NCI-H2029 (cell line): ENCODE data around the gene HENMT1.
"Not testable (repeated sequence)": the region's sequence is repeated elsewhere in the genome, so short reads cannot be mapped to it uniquely, and the experiment has no call there.

ENCODE experiments used
- DNase-seq: peaks from one replicate; lab custom pipeline; 2025; lab: John Stamatoyannopoulos, UW

The HENMT1 gene

GRCh38 chr1:108661030-108661609 is at the start of gene HENMT1:
Gene HENMT1, minus strand, starts transcription at chr1:108661093. Its CDS starts 1,209 bp downstream, at chr1:108659884.
- DNase-seq, result peak; percentile 40

- DNase-seq, result no peak
Measured at GRCh38 chr1:108708691-108709660, 48.1 kb upstream of the HENMT1 start.

GRCh38 chr1:108706643-108707042 is 45.8 kb upstream of the HENMT1 start:
- DNase-seq, result no peak

DNA sequence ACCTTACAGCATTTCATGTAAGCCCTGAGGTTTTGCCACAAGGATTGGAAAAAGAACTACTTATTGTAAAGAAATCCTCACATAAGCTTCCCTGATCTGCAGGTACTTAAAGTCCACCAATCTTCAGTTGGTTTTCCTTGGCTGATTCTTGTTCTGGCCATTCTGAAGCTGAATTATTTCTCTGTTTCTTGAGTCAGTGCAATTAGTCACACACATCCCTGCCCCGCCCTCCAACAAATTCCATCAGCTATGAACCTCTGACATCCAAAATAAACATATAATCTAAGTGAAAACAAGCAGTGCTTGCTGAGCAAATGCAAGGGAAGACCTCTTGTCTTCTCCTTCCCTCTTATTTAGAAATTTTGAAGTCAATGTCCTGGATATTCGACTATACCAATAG is 43.6 kb upstream of the HENMT1 start:
- no peak for DNase-seq

GRCh38 chr1:108703939-108704338 is 43.0 kb upstream of the HENMT1 start:
- no peak for DNase-seq

DNA sequence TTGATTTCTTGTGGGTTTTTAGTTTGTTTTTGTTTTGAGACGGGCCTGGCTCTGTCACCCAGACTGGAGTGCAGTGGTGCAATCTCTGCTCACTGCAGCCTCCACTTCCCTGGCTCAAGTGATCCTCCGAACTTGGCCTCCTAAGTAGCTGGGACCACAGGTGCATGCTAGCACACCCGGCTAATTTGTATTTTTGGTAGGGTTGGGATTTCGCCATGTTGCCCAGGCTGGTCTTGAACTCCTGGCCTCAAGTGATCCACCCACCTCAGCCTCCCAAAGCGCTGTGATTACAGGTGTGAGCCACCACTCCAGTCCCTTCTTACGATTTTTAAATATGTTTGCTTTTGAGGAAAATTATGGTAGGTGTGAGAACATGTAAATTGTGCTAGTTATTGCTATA is 41.2 kb upstream of the HENMT1 start:
- not testable (repeated sequence) for DNase-seq

- no peak for DNase-seq
Measured at GRCh38 chr1:108701176-108701849, 40.4 kb upstream of the HENMT1 start.

DNA sequence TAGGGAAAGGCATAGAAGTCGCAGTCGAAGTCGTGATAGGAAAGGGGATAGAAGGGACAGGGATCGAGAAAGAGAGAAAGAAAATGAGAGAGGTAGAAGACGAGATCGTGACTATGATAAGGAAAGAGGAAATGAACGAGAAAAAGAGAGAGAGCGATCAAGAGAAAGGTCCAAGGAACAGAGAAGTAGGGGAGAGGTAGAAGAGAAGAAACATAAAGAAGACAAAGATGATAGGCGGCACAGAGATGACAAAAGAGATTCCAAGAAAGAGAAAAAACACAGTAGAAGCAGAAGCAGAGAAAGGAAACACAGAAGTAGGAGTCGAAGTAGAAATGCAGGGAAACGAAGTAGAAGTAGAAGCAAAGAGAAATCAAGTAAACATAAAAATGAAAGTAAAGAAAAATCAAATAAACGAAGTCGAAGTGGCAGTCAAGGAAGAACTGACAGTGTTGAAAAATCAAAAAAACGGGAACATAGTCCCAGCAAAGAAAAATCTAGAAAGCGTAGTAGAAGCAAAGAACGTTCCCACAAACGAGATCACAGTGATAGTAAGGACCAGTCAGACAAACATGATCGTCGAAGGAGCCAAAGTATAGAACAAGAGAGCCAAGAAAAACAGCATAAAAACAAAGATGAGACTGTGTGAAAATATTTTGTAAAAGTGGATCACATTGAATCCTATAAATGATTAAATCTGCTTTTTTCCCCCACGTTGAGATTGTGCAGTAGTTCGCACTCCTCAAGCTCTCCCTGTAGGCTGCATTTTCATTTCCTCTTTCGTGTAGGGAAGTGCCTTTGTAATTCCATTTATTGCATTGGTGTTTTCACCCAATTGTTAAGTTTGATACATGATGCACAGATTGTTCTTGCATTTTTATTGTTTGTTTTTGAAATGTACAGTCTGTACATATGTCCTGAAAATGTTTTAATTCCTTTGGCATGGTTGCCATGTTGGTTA is 38.8 kb upstream of the HENMT1 start:
- DNase-seq, result no peak

DNA sequence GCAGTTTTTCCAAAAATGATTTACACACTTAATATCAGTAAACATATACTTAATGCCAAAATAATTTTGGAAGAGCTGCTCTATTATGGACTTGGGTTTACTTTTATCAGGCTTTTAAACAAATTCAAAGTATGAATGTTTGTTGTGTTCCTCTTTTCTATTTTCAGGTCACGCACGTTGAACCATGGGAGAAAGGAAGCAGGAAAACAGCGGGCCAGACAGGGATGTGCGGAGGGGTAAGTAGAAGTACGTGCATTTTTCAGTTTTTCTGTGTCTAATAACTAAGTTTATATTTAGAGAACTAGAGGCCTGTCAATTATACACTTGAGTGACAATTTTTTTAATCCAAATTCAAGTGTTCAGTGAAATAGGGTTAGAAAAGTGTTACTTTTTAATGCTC is 34.6 kb upstream of the HENMT1 start:
- no peak for DNase-seq

DNA sequence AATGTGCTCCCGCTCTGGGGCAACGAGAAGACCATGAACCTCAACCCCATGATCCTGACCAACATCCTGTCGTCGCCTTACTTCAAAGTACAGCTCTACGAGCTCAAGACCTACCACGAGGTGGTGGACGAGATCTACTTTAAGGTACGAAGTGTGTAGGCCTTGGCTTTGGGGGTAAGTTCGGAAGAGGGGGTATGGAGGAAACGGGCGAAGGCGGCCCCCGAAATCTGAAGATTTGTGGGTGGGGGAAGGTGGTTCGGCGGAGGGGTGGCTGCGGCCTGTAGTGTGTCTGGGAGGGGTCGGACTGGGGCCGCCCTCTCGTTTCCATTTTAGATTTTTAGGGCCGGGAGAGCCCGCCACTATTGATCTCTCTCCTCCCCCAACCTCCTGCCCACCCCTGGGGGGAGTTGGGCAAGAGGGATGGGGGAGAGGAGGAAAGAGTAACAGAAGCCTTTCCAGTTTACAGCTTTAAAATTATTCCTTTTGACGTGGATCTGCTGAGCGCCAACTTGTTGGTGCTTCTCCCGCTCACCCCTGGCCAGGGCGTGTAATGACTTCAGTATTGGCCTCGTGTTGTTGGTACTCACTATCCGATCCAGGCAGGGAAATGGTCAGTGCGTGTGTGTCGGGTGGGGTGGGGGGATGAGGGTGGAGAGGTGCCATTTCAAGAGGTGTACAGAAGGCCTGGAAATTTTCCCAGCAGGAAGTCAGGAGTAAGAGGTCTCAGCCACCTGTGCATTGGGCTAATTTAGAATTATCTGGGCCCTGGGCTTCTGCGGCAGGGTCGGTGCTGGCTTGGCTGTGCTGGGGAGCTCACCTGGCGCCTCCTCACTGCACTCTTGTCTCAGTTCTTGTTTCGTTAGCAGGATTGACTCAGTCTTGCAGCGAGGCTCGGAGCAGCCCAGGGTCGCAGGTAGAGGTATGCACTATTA is 32.1 kb upstream of the HENMT1 start:
- DNase-seq, result peak; percentile 49

GRCh38 chr1:108691942-108692723 is 31.2 kb upstream of the HENMT1 start, which contains the start of gene PRPF38B:
Gene PRPF38B, plus strand, starts transcription at chr1:108692310. Its CDS starts 282 bp downstream, at chr1:108692592.
- peak; percentile 83 for DNase-seq

- DNase-seq, result no peak
Measured at GRCh38 chr1:108691128-108691941, 30.4 kb upstream of the HENMT1 start.

DNA sequence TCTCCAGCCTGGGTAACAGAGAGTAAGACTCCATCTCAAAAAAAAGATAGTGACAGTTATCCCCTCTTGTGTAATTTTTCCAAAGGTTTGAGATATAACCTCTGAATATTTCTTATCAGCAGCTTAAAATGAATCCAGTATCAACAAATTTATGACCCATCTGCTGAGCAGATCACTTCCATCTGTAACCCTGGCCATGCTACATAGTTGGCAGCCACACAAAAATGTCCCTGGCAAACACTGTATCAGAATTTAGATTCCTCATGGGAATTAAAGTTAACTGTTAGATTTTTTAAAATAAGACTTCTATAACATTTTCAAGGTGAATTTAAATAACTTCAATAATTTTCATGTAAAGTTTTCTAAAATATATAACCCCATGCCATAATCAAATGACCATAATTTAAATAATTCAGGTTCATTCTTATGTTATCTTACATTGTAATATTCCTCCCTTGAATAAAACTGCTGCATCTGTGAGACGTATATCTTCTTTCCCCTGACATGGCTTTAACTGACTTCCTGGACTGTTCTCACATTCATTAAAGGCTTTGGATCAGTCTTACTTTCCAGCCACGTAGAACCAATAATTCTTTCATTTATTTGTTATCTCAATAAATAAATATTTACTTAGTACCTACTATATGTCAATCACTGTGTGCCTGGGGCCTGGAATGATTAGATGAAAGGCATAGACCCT is 25.9 kb upstream of the HENMT1 start:
- DNase-seq, result no peak

DNA sequence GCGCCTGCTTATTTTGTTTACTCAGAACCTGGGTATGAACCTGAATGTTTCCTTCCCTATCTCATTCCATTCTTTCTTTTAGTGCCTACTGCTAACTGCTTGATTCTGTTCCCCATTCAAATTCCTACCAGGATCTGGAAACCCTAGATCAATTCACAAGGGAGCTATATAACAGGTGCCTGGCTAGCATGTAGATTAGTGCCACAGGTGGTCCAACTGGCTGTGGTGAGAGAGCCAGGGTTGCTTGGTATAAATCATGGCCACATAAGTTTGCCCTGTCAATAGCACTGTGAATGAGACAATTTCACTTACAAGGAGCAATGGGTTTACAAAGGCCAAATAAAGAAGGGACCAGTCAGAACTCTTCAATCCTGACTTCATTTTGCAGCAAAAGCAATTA is 24.6 kb upstream of the HENMT1 start:
- DNase-seq, result no peak

GRCh38 chr1:108681701-108682100 is 20.8 kb upstream of the HENMT1 start:
- DNase-seq, result not testable (repeated sequence)

GRCh38 chr1:108679586-108680213 is 18.8 kb upstream of the HENMT1 start:
- no peak for DNase-seq

DNA sequence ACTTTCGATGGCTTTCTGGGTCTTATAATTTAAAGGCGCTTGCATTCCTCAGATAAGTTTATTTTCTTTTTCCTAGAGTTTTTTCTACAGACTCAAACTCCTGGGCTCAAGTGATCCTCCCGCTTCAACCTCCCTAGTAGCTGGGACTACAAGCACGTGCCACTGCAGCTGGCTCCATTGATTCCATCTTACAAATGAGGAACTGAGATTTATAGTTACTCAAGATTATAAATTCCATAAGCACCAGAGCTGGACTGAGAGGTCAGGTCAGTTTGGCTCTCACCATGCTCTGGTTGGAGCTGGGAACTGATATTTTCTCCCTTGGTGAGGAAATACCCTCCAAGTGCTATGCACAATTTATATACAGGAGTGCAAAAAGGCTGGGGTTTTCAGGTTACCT is 17.8 kb upstream of the HENMT1 start:
- no peak for DNase-seq

DNA sequence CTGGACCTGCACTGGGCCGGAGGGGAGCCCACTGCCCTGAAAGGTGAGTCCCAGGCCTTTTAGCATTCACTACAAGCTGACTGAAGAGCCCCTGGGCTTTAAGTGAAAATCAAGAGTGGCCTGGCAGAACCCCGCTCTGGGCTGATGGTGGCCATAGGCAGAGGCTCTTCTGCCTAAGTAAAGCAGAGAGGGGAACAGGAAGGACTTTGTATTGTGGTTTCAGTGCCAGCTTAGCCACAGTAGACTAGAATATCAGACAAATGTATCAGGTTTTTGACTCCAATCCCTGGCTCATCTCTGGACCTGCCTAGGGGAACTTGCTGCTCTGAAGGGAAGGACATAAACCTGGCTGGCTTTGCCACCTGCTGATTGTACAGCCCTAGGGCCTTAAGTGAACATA is 10.2 kb upstream of the HENMT1 start:
- no peak for DNase-seq
